Heart right ventricle (tissue), 16 donors: Measurements from ENCODE around the gene DHTKD1. TPM values are rescaled to one million over a fixed set of nuclear protein-coding genes. Genes with fewer than 3 reads are reported as not detected.

Experiments used
- ATAC-seq, 8 donors: fragments of 200-7000 bp; cut with Tn5 transposase; one replicate each; pipeline ENCODE4 v1.9.1; 2020; ENCODE audit warnings: mild to moderate bottlenecking in 8 of 8, moderate library complexity in 8 of 8, moderate number of reproducible peaks in 1 of 8
- DNase-seq, 2 donors: peaks; one replicate each; pipeline ENCODE4 v3.0.0-alpha.2; 2020
- H3K27ac ChIP-seq, 10 donors: fragments of 200-600 bp; sonication (generic) in 2 of 10; one replicate each; pipeline versions ENCODE4 v1.5.0 to v1.8.0; 2020 to 2022; ENCODE audit warnings: mild to moderate bottlenecking in 3 of 10
- H3K27me3 ChIP-seq, 7 donors: fragments of 200-600 bp; one replicate each; pipeline ENCODE4 v1.8.0; 2021 to 2022; ENCODE audit warnings: mild to moderate bottlenecking in 2 of 7
- H3K36me3 ChIP-seq, 9 donors: fragments of 200-600 bp; sonication (generic) in 1 of 9; one replicate each; pipeline versions ENCODE4 v1.5.0 to v1.8.0; 2020 to 2022; ENCODE audit warnings: mild to moderate bottlenecking in 2 of 9
- H3K4me1 ChIP-seq, 9 donors: fragments of 200-600 bp; sonication (generic) in 1 of 9; one replicate each; pipeline versions ENCODE4 v1.5.0 to v1.8.0; 2020 to 2022; ENCODE audit warnings: mild to moderate bottlenecking in 4 of 9
- H3K4me3 ChIP-seq, 10 donors: fragments of 200-600 bp; sonication (generic) in 2 of 10; one replicate each; pipeline versions ENCODE4 v1.5.0 to v1.8.0; 2020 to 2022; ENCODE audit warnings: mild to moderate bottlenecking in 7 of 10, moderate library complexity in 2 of 10
- H3K9me3 ChIP-seq, 11 donors: fragments of 200-600 bp in 10 of 11; sonication (generic) in 2 of 11; one replicate each; pipeline versions ENCODE4 v1.5.0 to v1.8.0; 2013 to 2022; ENCODE audit warnings: mild to moderate bottlenecking in 2 of 11, control low read depth in 1 of 11, moderate library complexity in 1 of 11
- WGBS, 2 donors: extraction: QIAGEN DNeasy Blood & Tissue Kit; methylation state at CpG; one replicate each; pipeline ENCODE4 v1.1.7; 2013; ENCODE audit warnings: inconsistent platforms in 1 of 2; 5-methylcytosine and 5-hydroxymethylcytosine counted together
- intact Hi-C, 10 donors: fragments of 100-400 bp; cut with DNase I; formaldehyde crosslinking; loops; one replicate each; pipeline versions ENCODE4 v1.11.1 to v1.14.2; 2022
- polyA plus RNA-seq, 2 donors: library from polyadenylated mRNA; stranded (reverse); fragments of 200-250 nt; gene quantifications; one replicate each; pipeline ENCODE4 v1.2.3, GENCODE V29; 2013
- total RNA-seq, 10 donors: library from RNA; stranded (reverse); fragmentation: NEBNext Ultra II Directional in 3 of 10; extraction: Animal tissue kit (Norgen Biotek cat#: 25700) in 3 of 10; gene quantifications; one replicate each; pipeline versions ENCODE4 v1.2.1 to v1.2.4, GENCODE V29; 2021 to 2023
- TF ChIP-seq, protein P1 (sequence below), 9 donors: fragments of 200-600 bp; sonication (generic) in 2 of 9; IDR thresholded peaks; one replicate each; pipeline versions ENCODE4 v1.5.0 to v1.8.0; 2021 to 2022; ENCODE audit warnings: antibody characterized with exemption in 9 of 9, mild to moderate bottlenecking in 5 of 9, moderate library complexity in 1 of 9
- donor health status: Arrhythmogenic right ventricular cardiomyopathy.
- donor health status: ischemic (EF 13 %, LVEDD 7.1; RV severe dilation, severe dysfunction).
- donor health status: healthy with polysubstance abuse.
- donor health status: DM: no; HTN: yes; CAD: no.
- donor health status: DM: no; HTN: no; CAD: no.
- donor health status: ischemic (EF 25% LVEDD 6.9; RV normal size, moderate dysfunction).
- donor health status: ischemic (EF 25% LVEDD 5.7; RV mildly dilated, moderate dysfunction).
- donor health status: healthy.
- donor health status: DM: yes; HTN: yes; CAD: no.
- donor health status: Ischemic cardiomyopathy.
- donor health status: ischemic (EF 35%, LVEDD 5.7; RV mildly dilated, moderate dysfunction).
- donor health status: nonischemic (EF 11% LVEDD 7.7; RV severe dilation, severe dysfunction).
- donor health status: DM: yes; HTN: yes; CAD: no.
- donor health status: PGD.
- donor health status: ischemic (EF 29% LVEDD 5.4; RV normal size, mild dysfunction).
- donor health status: nonischemic (EF 23%, LVEDD 6.1; RV moderate dilation, normal function).

Gene DHTKD1
- total and polyA plus RNA-seq, 12 donors, result 10.8 to 44.0 (median 30.7) TPM

- TF ChIP-seq, protein P1, sequence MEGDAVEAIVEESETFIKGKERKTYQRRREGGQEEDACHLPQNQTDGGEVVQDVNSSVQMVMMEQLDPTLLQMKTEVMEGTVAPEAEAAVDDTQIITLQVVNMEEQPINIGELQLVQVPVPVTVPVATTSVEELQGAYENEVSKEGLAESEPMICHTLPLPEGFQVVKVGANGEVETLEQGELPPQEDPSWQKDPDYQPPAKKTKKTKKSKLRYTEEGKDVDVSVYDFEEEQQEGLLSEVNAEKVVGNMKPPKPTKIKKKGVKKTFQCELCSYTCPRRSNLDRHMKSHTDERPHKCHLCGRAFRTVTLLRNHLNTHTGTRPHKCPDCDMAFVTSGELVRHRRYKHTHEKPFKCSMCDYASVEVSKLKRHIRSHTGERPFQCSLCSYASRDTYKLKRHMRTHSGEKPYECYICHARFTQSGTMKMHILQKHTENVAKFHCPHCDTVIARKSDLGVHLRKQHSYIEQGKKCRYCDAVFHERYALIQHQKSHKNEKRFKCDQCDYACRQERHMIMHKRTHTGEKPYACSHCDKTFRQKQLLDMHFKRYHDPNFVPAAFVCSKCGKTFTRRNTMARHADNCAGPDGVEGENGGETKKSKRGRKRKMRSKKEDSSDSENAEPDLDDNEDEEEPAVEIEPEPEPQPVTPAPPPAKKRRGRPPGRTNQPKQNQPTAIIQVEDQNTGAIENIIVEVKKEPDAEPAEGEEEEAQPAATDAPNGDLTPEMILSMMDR (IDR thresholded peaks at IDR 0.05), result no peak
- H3K4me1 ChIP-seq, result peaks cover 0 to 17% (median 8%) of the 10 kb centered on the region in 9 donors
- peaks cover 0 to 46% (median 22%) of the 10 kb centered on the region in 9 donors for H3K36me3 ChIP-seq
- no peak overlapping the region for H3K4me3 ChIP-seq
- no peak for ATAC-seq
- H3K27me3 ChIP-seq, result no peaks in the 10 kb centered on the region
- WGBS, 2 donors, result 57 to 68% methylated on average over 3 of the region's 3 CpGs
- no peak for DNase-seq
- intact Hi-C loops, result no loop called here
- H3K27ac ChIP-seq, result no peak overlapping the region
- no peaks in the 10 kb centered on the region for H3K9me3 ChIP-seq
Measured at GRCh38 chr10:12036073-12036655, 32.6 kb upstream of the DHTKD1 start.

DNA sequence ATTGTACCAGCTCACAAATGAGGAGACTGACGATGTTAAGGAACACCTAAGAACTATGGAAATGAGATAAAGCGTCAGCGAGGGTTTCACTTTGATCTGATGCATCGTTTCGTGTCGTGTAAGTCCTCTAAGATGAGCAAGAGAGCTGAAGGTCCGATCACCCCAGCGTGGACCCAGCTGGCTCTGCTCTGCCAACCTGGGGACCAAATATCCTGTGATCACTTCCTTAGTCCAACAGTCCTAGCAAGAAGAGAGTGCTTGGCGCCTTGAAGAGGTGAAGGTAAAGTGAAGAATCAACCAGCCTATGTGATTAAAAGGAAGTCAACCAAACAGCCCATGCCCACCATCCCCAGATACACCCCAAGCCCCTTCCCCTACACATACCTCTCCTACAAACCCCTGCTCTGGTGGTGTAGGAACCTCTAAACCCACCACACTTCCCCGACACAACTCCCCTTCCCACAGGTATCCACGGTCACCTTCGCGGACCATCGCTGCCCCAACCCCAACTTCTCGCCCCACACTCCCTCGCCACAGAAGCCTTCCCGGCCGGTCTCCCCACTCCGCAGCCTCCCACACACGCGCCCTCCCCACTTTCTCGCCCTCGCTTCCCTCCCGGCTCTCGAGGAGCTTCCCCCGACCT lies 26.9 kb upstream of the DHTKD1 start:
- H3K27me3 ChIP-seq, result no peaks in the 10 kb centered on the region
- H3K9me3 ChIP-seq, result no peaks in the 10 kb centered on the region
- H3K4me1 ChIP-seq, result peaks cover 0 to 23% (median 17%) of the 10 kb centered on the region in 9 donors
- DNase-seq (no peak), ATAC-seq (peak in 1 of 8 donors; percentile 8)
- TF ChIP-seq, protein P1 (IDR thresholded peaks at IDR 0.05), result no peak
- 0 to 1% methylated on average over 26 of the region's 26 CpGs for WGBS, 2 donors
- intact Hi-C loops, result loop anchor here in 1 of 10 donors (2.0 kb wide), 1 partner anchor 27 kb away; the partner anchor contains the start of gene DHTKD1
- peak overlapping the region; percentile 94 to 100 (median 98) for H3K4me3 ChIP-seq
- H3K27ac ChIP-seq, result peak overlapping the region; percentile 90 to 100 (median 98)
- H3K36me3 ChIP-seq, result no peaks in the 10 kb centered on the region

DNA sequence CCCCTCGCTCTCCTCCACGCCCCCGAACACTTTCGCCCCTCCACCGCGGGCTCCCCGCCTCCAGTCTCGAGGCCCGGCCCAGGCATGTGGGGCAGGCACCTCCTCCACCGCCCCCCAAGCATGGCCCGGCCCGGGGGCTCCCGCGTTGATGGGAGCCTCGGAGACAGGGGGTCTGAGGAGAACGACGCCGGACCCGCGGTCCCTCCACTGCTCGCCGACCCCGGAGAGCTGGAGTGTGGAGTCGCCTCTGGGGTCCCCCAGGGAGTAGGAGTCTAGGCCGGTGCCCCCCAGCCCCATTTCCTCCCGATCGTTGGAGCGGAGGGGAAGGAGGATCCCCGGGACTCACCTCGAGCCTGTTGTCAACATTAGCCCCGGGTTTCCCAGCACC lies 26.4 kb upstream of the DHTKD1 start:
- no peaks in the 10 kb centered on the region for H3K36me3 ChIP-seq
- DNase-seq, result peak; percentile 38 to 51
- 1 to 2% methylated on average over 31 of the region's 31 CpGs for WGBS, 2 donors
- ATAC-seq, result peak; percentile 3 to 50 (median 20)
- H3K4me1 ChIP-seq, result peaks cover 0 to 23% (median 17%) of the 10 kb centered on the region in 9 donors
- TF ChIP-seq, protein P1 (IDR thresholded peaks at IDR 0.05), result no peak
- H3K27me3 ChIP-seq, result no peaks in the 10 kb centered on the region
- no peaks in the 10 kb centered on the region for H3K9me3 ChIP-seq
- intact Hi-C loops, result loop anchor here in 1 of 10 donors (2.0 kb wide), 1 partner anchor 26 kb away; the partner anchor contains the start of gene DHTKD1
- peak overlapping the region; percentile 94 to 100 (median 98) for H3K4me3 ChIP-seq
- H3K27ac ChIP-seq, result peak overlapping the region; percentile 90 to 100 (median 98)

DNA sequence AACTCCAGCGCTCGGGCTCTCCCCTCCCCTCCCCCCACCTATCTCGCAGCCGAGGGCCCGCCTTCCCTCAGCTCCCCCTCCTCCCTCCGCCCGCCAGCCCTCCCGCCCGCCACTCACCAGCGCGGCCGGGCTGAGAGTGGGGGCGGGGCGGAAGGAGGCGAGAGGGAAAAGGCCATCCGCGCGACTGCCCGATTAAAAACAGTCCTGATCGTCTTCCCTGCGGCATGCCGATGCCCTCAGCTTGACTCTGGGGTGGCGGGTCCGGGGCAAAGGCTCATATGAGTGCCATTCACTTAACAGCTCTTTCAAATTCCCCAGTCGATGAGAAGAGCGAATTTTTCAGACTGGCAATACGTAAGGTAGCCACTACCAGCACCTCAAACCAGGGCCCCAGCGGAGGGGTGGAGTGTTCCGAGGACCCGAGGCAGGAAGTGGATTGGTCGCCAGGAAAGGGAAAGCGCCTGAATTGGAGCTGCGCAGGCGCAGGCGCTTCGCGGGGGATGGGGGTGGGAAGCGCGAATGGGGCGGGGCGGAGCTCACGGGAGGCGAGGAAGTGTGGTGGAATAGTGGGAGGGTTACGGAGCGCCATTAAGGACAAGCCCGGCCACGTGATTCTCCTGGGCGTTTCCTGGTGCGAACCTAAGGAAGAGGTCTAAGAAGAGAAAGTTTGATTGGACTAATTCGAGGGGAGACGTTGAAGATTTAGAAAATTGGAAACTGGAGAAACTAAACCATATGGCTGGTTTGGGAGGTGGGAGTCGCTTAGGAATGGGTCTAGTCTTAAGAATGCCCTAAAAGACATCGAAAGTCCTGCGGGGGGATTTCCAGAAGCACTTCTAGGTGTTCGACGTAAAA lies 25.7 kb upstream of the DHTKD1 start, which contains the start of gene UPF2:
Gene UPF2 (minus strand): TSS at position 13 of the 855 bp plus-strand sequence. CDS start 7,386 bp downstream, outside the sequence.
- intact Hi-C loops, result loop anchor here in 4 of 10 donors (1.0 to 2.0 kb wide), 2 partner anchors 25 to 26 kb away; partner anchors contain the start of gene DHTKD1 (in 4 of the 4)
- WGBS, 2 donors, result 3% methylated on average over 45 to 56 of the region's 56 CpGs
- DNase-seq (peak; percentile 99), ATAC-seq (peak; percentile 95 to 98 (median 97))
- Histone ChIP-seq H3K27ac (peak within 1 kb of the TSS; percentile 90 to 100 (median 98)), H3K4me1 (peaks cover 0 to 23% (median 17%) of the 10 kb centered on the region in 9 donors), H3K36me3 (no peaks in the 10 kb centered on the region), H3K9me3 (no peaks in the 10 kb centered on the region), H3K27me3 (no peaks in the 10 kb centered on the region), H3K4me3 (peak within 1 kb of the TSS; percentile 94 to 100 (median 98))
- TF ChIP-seq, protein P1 (IDR thresholded peaks at IDR 0.05), result no peak
